ENCODE results near the gene SLC25A23.

GRCh38 chr19:6402058-6402457 lies 57.5 kb downstream of the SLC25A23 start:
- TF ChIP-seq CTCF (IDR thresholded peaks at IDR 0.05) = no peak
- TF ChIP-seq POLR2A (IDR thresholded peaks at IDR 0.05) = no peak

Data from heart left ventricle (tissue), 13 donors.